ENCODE measurements around the gene GDPD5. TPM values are rescaled to one million over a fixed set of nuclear protein-coding genes. Genes with fewer than 3 reads are reported as not detected.

Gene GDPD5
- total RNA-seq, 2 donors from 2014 or later = 3.0 to 8.6 TPM

DNA sequence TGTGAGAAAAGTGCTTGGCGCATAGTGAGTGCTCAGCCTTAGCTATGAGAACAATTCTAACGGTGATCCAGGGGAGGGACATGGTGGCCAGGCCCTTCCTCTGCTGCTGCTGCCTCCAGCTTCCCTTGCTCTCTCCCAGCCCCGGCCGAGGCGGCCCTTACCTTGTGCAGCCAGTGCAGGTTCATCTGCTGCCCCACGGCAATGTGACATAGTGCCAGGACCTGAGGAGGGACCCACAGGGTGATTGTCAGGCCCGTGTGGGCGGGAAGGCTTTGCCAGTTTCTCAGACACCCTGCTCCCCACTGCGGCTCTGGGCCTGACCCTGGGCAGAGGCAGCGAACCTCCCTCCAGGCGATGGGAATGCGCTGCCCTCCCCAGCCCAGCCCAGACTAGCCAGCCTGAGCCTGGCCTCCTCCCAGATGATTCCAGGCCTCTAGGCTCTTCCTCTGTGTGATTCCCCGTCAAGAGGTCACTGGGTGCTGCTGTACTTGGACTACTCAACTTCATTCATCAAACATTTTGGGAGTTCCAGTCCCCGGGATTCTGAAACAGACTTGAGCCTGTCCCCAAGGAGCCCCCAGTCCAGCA lies 69.1 kb downstream of the GDPD5 start:
- Histone ChIP-seq H3K4me3 (ENCODE audit: low read length) (no peak overlapping the region), H3K9me3 (ENCODE audit: control insufficient read depth, low read length) (no peaks in the 10 kb centered on the region), H3K9ac (ENCODE audit: extremely low read depth, low read length, poor library complexity, severe bottlenecking) (no peak overlapping the region), H3K27me3 (ENCODE audit: control insufficient read depth, insufficient read depth, low read length, poor library complexity, severe bottlenecking) (no peaks in the 10 kb centered on the region), H3K27ac (ENCODE audit: low read depth, low read length) (no peak overlapping the region), H3K4me1 (ENCODE audit: control insufficient read depth, insufficient read depth, low read length) (peaks cover 2% of the 10 kb centered on the region), H3K36me3 (ENCODE audit: control insufficient read depth, insufficient read depth, low read length) (no peaks in the 10 kb centered on the region)
- Mint-ChIP-seq H3K36me3 (ENCODE audit: low read depth) (no peaks in the 10 kb centered on the region), H3K4me1 (no peaks in the 10 kb centered on the region), H3K27ac (no peak overlapping the region), H3K9me3 (no peaks in the 10 kb centered on the region), H3K27me3 (ENCODE audit: insufficient read depth) (no peaks in the 10 kb centered on the region), H3K4me3 (no peak overlapping the region)
- no peak for DNase-seq
- WGBS, 2 experiments (ENCODE audit: insufficient coverage in 1 of 2, insufficient read length in 1 of 2) = 92% methylated on average over 11 to 14 of the region's 14 CpGs
- TF ChIP-seq, protein P1, sequence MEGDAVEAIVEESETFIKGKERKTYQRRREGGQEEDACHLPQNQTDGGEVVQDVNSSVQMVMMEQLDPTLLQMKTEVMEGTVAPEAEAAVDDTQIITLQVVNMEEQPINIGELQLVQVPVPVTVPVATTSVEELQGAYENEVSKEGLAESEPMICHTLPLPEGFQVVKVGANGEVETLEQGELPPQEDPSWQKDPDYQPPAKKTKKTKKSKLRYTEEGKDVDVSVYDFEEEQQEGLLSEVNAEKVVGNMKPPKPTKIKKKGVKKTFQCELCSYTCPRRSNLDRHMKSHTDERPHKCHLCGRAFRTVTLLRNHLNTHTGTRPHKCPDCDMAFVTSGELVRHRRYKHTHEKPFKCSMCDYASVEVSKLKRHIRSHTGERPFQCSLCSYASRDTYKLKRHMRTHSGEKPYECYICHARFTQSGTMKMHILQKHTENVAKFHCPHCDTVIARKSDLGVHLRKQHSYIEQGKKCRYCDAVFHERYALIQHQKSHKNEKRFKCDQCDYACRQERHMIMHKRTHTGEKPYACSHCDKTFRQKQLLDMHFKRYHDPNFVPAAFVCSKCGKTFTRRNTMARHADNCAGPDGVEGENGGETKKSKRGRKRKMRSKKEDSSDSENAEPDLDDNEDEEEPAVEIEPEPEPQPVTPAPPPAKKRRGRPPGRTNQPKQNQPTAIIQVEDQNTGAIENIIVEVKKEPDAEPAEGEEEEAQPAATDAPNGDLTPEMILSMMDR (conservative IDR thresholded peaks at IDR 0.05) = no peak

DNA sequence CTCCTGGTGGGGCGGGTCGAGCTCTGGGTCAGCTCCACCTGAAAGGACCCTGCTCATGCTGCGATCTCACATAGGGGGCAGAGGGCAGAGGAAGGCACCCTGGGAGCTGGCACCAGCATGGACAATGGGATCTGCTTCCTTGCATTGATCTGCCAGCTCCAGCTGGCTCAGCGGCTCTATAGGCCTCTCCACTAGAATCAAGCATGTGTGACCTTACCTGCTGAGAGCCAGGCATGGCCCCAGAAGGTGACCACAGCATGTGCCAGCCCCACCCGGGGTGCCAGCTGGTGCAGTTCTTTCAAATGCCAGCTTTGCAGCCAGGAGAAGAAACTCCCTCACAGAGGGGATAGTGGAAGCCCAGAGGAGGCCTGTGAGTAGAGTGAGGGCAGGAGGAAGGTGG lies 70.8 kb downstream of the GDPD5 start:
- Histone ChIP-seq H3K27me3 (ENCODE audit: control insufficient read depth, insufficient read depth, low read length, poor library complexity, severe bottlenecking) (no peaks in the 10 kb centered on the region), H3K27ac (ENCODE audit: low read depth, low read length) (no peak overlapping the region), H3K9ac (ENCODE audit: extremely low read depth, low read length, poor library complexity, severe bottlenecking) (no peak overlapping the region), H3K4me1 (ENCODE audit: control insufficient read depth, insufficient read depth, low read length) (no peaks in the 10 kb centered on the region), H3K9me3 (ENCODE audit: control insufficient read depth, low read length) (no peaks in the 10 kb centered on the region), H3K4me3 (ENCODE audit: low read length) (no peak overlapping the region), H3K36me3 (ENCODE audit: control insufficient read depth, insufficient read depth, low read length) (no peaks in the 10 kb centered on the region)
- 83 to 86% methylated on average over 4 to 5 of the region's 5 CpGs for WGBS, 2 experiments (ENCODE audit: insufficient coverage in 1 of 2, insufficient read length in 1 of 2)
- TF ChIP-seq, protein P1 (conservative IDR thresholded peaks at IDR 0.05) = no peak
- no peaks in the 10 kb centered on the region for H3K36me3 Mint-ChIP-seq (ENCODE audit: low read depth)
- peaks cover 2% of the 10 kb centered on the region for H3K27me3 Mint-ChIP-seq (ENCODE audit: insufficient read depth)
- H3K4me3 Mint-ChIP-seq = no peak overlapping the region
- H3K4me1 Mint-ChIP-seq = no peaks in the 10 kb centered on the region
- no peak overlapping the region for H3K27ac Mint-ChIP-seq
- no peak for DNase-seq
- H3K9me3 Mint-ChIP-seq = no peaks in the 10 kb centered on the region

DNA sequence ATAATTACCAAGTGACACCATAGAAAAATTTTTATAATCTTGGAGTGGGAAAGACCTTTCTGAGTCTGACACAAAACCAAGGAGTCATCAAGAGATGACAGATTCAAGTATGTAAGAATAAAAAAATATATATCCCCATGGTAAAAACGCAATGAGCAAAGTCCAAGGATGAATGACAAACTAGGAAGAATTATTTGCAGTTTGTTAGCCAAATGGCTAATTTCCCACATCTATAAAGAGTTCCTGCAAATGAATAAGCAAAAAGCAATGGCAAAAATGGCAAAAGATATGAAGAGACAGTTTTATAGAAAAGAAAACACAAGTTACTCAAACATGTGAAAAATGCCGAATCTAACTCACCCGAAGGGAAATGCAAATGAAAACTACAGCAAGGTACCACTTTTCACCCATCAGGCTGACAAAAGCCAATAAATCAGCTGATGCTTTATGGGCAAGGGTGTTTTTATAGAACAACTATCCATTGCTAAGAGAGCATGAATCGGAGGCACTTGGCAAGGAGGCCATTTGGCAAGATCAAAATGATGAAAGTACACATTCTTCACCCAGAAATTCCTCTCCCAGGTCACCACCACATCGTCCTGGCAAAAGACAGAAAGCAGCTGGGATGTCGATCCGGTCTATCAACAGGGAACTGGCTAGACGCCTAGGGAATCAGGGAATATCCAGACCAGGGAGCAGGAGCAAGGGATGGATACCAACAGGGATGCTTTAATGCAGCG lies 71.7 kb downstream of the GDPD5 start:
- no peak for DNase-seq
- Histone ChIP-seq H3K9me3 (ENCODE audit: control insufficient read depth, low read length) (no peaks in the 10 kb centered on the region), H3K4me1 (ENCODE audit: control insufficient read depth, insufficient read depth, low read length) (no peaks in the 10 kb centered on the region), H3K36me3 (ENCODE audit: control insufficient read depth, insufficient read depth, low read length) (no peaks in the 10 kb centered on the region), H3K27ac (ENCODE audit: low read depth, low read length) (no peak overlapping the region), H3K4me3 (ENCODE audit: low read length) (no peak overlapping the region), H3K27me3 (ENCODE audit: control insufficient read depth, insufficient read depth, low read length, poor library complexity, severe bottlenecking) (no peaks in the 10 kb centered on the region), H3K9ac (ENCODE audit: extremely low read depth, low read length, poor library complexity, severe bottlenecking) (no peak overlapping the region)
- Mint-ChIP-seq H3K27ac (no peak overlapping the region), H3K4me1 (no peaks in the 10 kb centered on the region), H3K27me3 (ENCODE audit: insufficient read depth) (peaks cover 2% of the 10 kb centered on the region), H3K36me3 (ENCODE audit: low read depth) (no peaks in the 10 kb centered on the region), H3K4me3 (no peak overlapping the region), H3K9me3 (no peaks in the 10 kb centered on the region)
- TF ChIP-seq, protein P1 (conservative IDR thresholded peaks at IDR 0.05) = no peak
- 92 to 93% methylated on average over 3 to 9 of the region's 9 CpGs for WGBS, 2 experiments (ENCODE audit: insufficient coverage in 1 of 2, insufficient read length in 1 of 2)
